TTC549 (cell line): Measurements from ENCODE around the gene FES.
"Not testable (repeated sequence)": the region's sequence is repeated elsewhere in the genome, so short reads cannot be mapped to it uniquely, and the experiment has no call there.

ENCODE experiments used
- FAIRE-seq: peaks from 2 replicates; lab custom pipeline; 2012; peaks lifted over from hg19 to GRCh38; lab: Jason Lieb, UNC

Gene FES

DNA sequence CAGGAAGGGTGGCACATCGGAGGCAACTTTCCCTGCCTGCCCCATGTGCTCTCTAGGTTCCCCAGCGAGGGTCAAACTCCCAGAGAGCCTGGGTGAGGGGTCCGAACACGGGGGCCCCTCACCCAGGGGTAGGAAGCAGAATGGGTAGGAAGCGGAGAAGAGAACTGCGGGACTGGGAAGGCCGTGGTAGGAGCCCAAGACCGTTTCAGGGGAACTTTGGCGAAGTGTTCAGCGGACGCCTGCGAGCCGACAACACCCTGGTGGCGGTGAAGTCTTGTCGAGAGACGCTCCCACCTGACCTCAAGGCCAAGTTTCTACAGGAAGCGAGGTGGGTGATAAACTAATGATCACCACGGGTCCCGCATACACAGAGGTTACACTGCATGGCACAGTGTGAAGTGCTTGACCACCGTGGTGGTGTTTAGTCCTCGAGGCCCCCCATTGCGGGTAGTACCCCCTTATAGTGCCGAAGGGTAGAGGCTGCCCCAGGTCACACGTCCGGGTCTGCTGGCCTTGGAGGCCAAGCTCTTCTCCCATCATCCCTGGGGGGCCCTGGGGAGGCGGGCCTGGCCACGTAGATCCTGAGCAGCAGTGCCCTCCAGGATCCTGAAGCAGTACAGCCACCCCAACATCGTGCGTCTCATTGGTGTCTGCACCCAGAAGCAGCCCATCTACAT is 8.3 kb downstream of the FES start:
- FAIRE-seq = no peak

DNA sequence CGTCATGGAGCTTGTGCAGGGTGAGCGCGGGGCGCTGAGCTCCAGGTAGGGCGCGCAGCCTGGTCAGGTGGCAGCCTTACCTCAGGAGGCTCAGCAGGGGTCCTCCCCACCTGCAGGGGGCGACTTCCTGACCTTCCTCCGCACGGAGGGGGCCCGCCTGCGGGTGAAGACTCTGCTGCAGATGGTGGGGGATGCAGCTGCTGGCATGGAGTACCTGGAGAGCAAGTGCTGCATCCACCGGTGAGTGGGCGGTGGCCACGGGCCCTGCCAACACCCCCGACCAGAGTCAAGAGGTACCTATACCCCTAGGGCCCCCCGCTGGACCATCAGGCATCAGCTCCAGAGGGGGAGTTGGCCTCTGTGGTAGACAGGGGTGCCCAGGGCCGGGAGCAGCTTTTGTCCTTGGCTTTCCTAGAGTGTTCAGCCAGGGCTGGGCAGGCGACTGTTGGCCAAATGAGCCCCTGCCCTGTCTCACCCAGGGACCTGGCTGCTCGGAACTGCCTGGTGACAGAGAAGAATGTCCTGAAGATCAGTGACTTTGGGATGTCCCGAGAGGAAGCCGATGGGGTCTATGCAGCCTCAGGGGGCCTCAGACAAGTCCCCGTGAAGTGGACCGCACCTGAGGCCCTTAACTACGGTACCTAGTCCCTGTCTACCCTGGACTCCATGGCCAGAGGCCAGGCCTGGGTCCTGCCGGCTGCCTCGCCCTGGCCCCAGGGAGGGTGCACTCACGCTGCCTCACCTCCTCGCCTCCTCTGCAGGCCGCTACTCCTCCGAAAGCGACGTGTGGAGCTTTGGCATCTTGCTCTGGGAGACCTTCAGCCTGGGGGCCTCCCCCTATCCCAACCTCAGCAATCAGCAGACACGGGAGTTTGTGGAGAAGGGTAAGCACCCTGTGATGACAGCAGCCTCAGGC is 9.1 kb downstream of the FES start:
- no peak for FAIRE-seq

DNA sequence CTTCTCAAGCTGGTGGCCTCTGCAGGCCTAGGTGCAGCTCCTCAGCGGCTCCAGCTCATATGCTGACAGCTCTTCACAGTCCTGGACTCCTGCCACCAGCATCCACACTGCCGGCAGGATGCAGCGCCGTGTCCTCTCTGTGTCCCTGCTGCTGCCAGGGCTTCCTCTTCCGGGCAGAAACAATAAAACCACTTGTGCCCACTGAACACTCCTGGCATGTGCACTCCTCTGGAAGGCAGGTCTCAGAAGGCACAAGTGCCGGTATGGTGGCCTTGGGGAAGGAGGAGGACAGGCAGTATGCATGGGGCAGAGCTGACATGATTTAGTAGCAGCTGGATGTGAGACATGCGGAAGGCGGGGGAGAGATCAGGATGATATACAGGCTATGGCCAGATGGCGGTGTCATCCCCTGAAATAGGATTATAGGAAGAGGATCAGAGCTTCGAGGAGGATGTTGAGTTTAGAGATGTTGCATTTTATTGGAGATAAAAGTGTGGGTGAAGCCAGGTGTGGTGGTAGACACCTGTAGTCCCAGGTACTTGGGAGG is 11.3 kb downstream of the FES start:
- FAIRE-seq = no peak

DNA sequence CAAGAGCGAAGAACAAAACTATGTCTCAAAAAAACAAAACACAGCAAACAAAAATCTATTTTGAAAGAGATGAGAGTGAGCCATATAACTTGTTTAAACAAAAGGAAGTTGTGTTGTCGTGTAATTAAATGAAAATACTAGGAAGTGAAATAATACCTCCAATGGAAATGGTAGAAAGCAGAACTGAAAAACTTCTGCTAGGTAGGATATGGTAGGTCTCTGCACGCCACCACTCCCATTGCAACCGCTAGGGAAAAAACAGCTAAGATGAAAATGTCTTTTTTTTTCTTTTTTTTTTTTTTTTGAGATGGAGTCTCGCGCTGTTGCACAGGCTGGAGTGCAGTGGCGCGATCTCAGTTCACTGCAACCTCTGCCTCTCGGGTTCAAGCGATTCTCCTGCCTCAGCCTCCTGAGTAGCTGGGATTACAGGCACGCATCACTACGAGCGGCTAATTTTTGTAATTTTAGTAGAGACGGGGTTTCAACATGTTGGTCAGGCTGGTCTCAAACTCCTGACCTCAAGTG is 12.9 kb downstream of the FES start:
- not testable (repeated sequence) for FAIRE-seq

DNA sequence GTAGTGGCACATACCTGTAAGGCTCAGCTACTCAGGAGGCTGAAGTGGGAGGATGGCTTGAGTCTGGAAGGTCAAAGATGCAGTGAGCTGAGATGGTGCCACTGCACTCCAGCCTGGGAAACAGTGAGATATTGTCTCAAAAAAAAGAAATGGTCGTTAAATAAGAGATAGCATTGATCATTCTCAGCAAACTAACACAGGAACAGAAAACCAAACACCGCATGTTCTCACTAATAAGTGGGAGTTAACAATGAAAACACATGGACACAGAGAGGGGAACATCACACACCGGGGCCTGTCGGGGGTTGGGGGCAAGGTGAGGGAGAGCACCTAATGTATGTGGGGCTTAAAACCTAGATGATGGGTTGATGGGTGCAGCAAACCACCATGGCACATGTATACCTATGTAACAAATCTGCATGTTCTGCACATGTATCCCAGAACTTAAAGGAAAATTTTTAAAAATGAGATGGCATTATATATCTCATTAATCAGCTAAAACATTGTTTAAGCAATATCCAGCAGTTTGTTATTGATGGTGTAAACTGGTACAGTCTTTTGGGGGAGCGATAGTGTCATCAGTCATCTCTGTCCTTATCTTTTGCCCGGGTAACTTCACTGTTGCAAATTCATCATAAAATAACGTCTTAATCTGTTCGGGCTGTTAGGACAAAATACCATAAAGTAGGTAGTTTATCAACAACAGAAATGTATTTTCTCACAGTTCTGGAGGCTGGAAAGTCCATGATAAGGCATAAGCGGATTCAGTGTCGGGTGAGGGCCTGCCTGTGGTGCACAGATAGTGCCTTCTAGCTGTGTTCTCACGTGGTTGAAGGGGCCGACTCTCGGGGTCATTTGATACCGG is 17.1 kb downstream of the FES start:
- FAIRE-seq = no peak

DNA sequence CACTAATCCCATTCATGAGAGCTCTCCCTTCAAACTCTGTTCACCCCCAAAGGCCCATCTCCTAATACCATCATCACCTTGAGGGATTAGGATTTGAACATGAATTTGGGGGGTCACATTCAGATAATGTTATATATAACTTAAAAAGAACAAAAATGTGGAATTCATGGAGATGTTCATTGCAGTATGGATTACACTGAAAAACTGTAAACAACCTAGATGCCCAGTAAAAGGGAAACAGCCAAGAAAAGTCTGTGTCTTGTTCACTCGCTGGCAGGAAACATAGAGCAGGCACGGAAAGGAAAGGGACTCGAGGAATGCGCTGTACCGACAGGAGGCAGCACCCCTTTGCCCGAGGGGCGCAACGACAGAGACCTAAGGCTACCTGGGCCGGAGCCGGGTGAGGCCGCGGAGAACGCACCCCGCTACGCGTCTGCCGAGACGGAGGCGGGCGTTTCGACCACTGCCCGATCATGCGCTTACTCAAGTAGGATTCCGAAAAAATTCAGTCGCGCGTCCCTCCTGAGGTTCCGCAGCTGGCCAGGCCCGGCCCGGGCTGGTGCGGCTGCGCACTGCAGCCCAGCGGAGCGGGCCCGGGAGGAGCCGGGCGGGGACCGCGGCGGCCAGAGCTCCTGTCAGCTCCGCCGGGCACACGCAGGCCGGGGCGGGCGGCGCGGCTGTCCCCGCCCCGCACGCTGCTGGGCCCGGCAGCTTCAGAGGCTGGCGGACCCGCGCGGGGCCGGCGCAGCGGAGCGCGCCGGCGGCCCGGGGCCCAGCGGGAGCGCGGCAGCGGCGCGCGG is 17.9 kb downstream of the FES start:
- FAIRE-seq = no peak

DNA sequence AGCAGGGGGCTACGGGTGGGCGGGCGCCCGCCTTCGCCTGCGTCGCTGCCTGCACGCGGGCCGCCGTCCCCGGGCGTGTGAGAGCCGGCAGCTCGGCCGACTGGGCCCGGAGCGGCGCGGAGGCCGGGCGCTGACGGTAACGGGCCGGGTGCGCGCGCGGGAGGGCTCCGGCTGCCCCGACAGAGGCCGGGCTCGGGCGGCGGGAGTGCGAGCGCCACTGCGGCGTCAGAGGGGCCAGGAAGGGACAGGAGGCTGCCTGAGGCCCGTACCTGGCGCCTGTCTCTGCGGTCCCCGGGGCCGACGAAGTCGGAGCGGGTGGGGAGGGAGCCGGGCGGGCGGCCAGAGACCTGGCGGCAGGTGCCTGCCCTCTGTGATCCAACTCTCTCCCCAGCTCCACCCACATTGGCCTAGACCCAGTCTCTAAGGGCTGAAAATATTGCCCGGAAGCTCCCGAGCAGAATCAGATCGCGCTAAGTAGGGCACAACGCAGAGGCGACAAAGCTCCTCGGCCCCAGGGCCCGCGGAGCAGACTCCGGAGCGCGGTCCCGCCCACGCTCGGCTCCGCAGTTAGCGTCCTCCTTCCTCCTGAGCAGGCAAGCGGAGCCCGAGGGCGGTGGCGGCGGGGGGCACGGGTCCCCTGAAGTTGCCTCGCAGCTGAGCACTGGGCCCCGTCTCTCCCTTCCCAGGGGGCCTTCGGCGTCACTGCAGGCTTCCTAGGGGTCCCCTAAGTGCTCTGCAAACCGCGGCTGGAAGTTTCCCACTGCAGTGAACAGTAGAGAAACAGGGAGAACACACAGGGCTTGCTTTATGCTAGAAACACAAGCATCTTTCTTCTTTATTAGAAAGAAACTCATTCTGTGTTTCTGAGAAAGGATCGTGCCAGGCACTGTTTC is 18.8 kb downstream of the FES start, which contains the start of gene MAN2A2:
Gene MAN2A2, plus strand, starts transcription at position 463 of the 893 bp plus-strand sequence. CDS start 906 bp downstream, outside the sequence.
- no peak for FAIRE-seq

DNA sequence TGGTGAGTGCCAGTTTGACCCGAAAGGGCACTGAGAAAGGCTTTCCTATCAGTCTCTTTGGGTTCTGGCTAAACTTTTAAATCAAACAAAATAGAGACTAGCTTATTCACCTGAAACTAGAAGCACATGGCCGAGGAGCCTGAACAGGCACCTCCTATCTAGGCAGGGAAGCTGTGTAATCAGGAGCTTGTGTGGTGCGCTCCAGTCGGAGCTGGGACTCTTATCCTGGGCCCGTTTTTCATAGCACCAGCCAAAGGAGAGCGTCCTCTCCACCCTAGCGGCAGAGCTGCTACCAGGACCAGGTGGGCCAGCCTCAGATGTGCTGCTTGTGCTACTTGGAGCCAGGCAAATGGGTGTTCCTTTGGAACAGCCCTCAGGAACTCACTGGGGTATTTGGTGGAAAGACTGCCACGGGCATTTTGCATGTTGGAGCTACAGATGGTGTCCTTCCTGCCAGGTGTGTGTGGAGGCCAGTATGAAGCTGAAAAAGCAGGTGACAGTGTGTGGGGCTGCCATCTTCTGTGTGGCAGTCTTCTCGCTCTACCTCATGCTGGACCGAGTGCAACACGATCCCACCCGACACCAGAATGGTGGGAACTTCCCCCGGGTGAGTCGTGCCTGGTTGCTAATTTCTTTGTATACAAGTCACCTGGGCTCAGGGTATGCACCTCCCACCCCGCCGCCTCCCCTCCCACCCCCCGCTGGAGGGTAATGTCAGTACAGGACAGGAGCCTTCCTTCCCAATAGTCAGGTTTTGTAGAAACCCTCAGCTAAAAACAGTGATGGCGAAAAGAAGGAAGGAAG is 19.6 kb downstream of the FES start:
- no peak for FAIRE-seq

DNA sequence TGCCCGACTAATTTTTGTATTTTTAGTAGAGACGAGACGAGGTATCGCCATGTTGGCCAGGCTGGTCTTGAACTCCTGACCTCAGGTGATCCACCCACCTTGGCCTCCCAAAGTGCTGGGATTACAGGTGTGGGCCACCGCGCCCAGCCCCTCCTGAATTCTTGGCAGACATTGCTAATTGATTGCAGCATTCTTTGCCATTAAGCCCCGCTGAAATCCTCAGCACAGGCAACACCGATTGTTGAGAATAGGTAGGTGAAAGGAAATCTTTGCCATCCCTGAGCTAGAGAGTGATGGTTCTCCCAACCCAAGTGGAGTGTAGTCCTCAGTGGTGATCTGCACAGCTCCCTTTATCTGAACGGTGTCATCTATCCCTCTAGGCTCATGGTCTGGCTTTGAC is 20.4 kb downstream of the FES start:
- no peak for FAIRE-seq

DNA sequence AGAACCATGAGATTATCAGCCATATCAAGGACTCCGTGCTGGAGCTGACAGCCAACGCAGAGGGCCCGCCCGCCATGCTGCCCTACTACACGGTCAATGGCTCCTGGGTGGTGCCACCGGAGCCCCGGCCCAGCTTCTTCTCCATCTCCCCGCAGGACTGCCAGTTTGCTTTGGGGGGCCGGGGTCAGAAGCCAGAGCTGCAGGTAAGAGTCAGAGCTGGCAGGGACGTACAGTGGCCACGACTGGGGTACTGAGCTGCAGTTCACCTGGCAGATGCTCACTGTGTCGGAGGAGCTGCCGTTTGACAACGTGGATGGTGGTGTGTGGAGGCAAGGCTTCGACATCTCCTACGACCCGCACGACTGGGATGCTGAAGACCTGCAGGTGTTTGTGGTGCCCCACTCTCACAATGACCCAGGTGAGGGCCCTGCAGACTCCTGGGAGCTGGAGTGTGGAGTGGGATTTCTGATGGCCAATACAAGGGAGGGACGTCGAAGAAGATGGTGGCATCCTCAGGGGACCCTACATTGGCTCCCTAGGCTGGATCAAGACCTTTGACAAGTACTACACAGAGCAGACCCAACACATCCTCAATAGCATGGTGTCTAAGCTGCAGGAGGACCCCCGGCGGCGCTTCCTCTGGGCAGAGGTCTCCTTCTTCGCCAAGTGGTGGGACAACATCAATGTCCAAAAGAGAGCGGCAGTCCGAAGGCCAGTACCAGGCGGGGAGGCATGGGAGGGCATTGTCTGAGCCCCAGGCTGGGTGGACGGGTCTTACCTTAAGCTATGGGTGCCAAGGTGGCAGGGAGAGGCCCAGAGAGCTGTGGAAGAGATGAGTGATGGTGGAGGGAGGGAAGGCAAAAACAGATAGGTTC is 21.2 kb downstream of the FES start:
- FAIRE-seq = no peak

DNA sequence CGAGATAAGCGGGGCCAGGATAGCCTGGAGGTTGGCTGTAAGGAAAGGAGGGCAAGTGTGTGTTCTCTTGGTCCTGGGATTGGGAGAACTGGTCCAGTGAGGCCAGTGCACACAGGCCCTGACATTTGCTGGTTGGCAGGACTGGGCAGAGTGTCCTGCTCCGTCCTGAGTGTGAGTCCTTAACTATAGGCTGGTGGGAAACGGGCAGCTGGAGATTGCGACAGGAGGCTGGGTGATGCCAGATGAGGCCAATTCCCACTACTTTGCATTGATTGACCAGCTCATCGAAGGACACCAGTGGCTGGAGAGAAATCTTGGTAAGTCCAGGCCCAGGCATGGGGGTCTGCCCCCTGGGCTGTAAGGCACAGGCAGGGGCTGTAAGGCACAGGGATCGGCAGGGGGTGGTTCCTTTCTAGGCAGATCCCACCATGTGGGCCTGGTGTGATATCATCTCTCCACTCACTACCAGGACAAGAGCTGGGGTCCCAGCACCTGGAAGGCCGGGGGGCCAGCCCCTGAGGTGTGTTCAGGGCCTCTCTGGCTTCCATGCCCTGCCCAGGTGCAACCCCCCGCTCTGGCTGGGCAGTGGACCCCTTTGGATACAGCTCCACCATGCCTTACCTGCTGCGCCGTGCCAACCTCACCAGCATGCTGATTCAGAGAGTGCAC is 22.0 kb downstream of the FES start:
- FAIRE-seq = no peak

DNA sequence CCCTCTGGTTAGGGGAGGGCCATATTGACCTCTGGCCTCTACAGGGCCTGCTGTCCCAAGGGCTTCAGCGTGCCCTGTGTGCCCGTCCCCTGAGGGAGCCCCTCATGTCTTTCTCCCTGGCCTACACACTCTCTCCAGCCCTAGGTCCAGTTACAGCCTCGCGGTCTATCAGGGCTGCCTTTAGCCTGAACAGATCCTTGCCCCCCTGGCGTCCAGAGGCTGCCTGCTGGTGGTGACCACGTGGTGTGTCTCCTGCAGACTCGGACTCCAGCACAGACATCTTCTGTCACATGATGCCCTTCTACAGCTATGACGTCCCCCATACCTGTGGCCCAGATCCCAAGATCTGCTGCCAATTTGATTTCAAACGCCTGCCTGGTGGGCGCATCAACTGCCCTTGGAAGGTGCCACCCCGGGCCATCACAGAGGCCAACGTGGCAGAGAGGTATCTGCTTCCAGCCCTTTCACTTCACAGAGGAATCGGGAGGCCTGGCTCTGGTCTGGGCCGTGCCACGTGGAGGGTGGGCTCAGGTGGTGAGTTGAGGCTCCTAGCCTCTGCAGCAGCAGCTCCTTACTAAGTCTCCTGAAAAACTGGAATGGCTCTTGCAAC is 22.9 kb downstream of the FES start:
- FAIRE-seq = no peak

DNA sequence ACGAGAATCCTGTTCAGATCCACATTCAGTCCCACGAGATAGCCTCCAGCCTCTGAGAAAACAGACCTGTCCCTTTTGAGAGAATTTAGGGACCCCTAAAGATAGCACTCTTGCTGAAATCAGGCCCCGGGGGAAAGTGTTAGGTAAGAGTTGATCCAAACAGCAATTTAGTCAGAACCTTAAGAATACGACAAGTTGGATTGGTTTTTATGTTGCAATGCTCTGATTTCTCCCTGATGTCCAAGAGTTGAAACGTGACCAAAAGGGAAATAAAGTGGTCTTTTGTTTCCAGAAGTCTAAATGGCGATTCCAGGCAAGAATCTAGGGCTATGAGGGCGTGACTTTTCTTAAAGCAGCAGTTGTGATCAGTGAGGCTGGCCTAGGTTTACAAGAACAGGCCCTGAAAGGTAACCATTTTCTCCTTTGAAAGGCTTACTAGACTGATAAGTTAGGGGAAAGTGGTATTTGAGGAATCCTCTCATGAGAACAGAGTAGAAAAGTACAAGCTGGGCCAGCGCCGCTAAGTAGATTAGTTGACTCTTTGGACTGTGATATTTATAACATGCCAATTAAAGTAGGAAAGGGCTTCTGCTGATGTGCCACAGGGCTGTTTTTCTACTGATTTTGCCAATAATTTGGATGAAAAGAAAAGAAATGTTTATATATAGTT is 23.7 kb downstream of the FES start:
- FAIRE-seq = no peak

DNA sequence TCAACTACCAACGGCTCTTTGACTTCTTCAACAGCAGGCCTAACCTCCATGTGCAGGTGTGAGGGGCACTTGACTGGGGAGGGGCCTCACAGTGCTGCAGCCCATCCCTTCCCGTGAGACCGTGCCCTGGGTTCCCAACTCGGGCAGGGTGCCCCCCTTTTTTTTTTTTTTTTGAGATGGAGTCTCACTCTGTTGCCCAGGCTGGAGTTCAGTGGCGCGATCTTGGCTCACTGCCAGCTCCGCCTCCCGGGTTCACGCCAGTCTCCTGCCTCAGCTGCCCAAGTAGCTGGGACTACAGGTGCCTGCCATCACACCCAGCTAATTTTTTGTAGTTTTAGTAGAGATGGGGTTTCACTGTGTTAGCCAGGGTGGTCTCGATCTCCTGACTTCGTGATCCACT is 25.1 kb downstream of the FES start:
- not testable (repeated sequence) for FAIRE-seq

DNA sequence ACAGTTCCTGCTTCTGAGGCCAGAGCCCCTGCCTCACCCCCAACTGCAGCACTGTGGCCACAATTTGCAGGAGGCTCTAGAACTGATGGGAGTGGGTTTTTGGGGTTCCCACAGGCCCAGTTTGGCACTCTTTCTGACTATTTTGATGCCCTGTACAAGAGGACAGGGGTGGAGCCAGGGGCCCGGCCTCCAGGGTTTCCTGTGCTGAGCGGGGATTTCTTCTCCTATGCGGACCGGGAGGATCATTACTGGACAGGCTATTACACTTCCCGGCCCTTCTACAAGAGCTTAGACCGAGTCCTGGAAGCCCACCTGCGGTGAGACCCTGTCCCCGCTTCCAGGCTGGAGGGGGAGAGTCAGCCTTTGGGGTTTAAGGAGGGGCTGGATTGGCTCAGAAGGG is 25.7 kb downstream of the FES start:
- FAIRE-seq = no peak

DNA sequence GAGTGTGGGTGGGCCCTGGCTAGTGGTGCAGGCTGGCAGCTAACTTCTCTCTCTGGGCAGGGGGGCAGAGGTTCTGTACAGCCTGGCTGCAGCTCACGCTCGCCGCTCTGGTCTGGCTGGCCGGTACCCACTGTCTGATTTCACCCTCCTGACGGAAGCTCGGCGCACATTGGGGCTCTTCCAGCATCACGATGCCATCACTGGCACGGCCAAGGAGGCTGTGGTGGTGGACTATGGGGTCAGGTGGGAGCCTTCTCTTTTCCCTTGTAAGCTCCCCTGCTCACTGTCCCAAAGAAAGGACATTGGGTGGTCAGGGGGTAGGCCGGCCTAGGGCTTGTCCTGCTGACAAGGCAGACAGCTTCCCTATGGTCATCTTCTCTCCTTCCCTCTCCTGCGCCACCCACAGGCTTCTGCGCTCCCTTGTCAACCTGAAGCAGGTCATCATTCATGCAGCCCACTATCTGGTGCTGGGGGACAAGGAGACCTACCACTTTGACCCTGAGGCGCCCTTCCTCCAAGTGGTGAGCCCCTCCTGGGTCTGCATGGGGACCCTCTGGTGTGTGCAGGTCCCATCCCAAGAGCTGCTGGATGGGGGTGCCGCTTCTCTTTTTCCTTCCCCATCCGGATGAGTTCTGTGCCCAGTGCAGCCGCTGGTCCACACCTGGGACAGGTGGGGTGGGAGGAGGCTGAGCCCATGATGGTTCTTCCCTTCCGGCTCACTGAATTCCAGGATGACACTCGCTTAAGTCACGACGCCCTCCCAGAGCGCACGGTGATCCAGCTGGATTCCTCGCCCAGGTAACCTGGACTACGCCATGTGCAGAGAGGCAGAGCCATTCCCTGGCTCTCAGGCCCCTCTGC is 26.4 kb downstream of the FES start:
- FAIRE-seq = no peak
